CMK (cell line): ENCODE data around the gene ARRDC5.
"Not testable (repeated sequence)": the region's sequence is repeated elsewhere in the genome, so short reads cannot be mapped to it uniquely, and the experiment has no call there.

Experiments used
- DNase-seq: peaks from one replicate; pipeline ENCODE4 v3.0.0-alpha.2; 2010; ENCODE audit warnings: low read depth

ARRDC5 gene

GRCh38 chr19:4902796-4903195, at the start of gene ARRDC5:
TSS of gene ARRDC5 (minus strand) at chr19:4902896. CDS start at chr19:4902825, 71 bp downstream.
- DNase-seq: no peak

GRCh38 chr19:4951656-4952055, 49.0 kb upstream of the ARRDC5 start:
- no peak for DNase-seq

- DNase-seq: not testable (repeated sequence)
Observed at GRCh38 chr19:4950650-4951049, 48.0 kb upstream of the ARRDC5 start.

GRCh38 chr19:4941638-4942169, 39.0 kb upstream of the ARRDC5 start:
- DNase-seq: not testable (repeated sequence)

GRCh38 chr19:4939466-4939865, 36.8 kb upstream of the ARRDC5 start:
- no peak for DNase-seq

- not testable (repeated sequence) for DNase-seq
Observed at GRCh38 chr19:4938461-4938860, 35.8 kb upstream of the ARRDC5 start.

GRCh38 chr19:4937060-4937459, 34.4 kb upstream of the ARRDC5 start:
- no peak for DNase-seq

GRCh38 chr19:4935444-4935843, 32.7 kb upstream of the ARRDC5 start:
- DNase-seq: no peak

- no peak for DNase-seq
Observed at GRCh38 chr19:4933528-4933927, 30.8 kb upstream of the ARRDC5 start.

GRCh38 chr19:4932711-4933110, 30.0 kb upstream of the ARRDC5 start:
- no peak for DNase-seq

GRCh38 chr19:4930664-4931063, 28.0 kb upstream of the ARRDC5 start:
- DNase-seq: no peak

- no peak for DNase-seq
Observed at GRCh38 chr19:4929186-4929585, 26.5 kb upstream of the ARRDC5 start.

- no peak for DNase-seq
Observed at GRCh38 chr19:4923276-4923747, 20.6 kb upstream of the ARRDC5 start.

- no peak for DNase-seq
Observed at GRCh38 chr19:4922530-4923275, 20.0 kb upstream of the ARRDC5 start.

- DNase-seq: peak; percentile 58
Observed at GRCh38 chr19:4916292-4917082, 13.8 kb upstream of the ARRDC5 start.

- DNase-seq: no peak
Observed at GRCh38 chr19:4914736-4915501, 12.2 kb upstream of the ARRDC5 start.

GRCh38 chr19:4913996-4914735, 11.5 kb upstream of the ARRDC5 start:
- no peak for DNase-seq

GRCh38 chr19:4911786-4912672, 9.3 kb upstream of the ARRDC5 start:
- no peak for DNase-seq

GRCh38 chr19:4911314-4911713, 8.6 kb upstream of the ARRDC5 start:
- no peak for DNase-seq

- DNase-seq: peak; percentile 53
Observed at GRCh38 chr19:4910594-4911281, 8.0 kb upstream of the ARRDC5 start.
